Motor neuron (in vitro differentiated cells): Measurements from ENCODE around the gene NACA2. TPM values are rescaled to one million over a fixed set of nuclear protein-coding genes. Genes with fewer than 3 reads are reported as not detected.
A peak's percentile ranks its signal among the peaks of the same experiment; 100 is the strongest.
"Not testable (repeated sequence)": the region's sequence is repeated elsewhere in the genome, so short reads cannot be mapped to it uniquely, and the experiment has no call there.

ENCODE experiments used
- ATAC-seq, 8 experiments: fragments of 200-7000 bp; cut with Tn5 transposase; replicated peaks in 6 of 8; 2 replicates each; pipeline ENCODE4 v1.8.0; 2021; ENCODE audit warnings: mild to moderate bottlenecking in 8 of 8, moderate library complexity in 8 of 8
- H3K27ac ChIP-seq, 2 donors: fragments of 250-450 bp; sonication (Bioruptor Pico); 2 replicates each; pipeline ENCODE4 v1.9.0; 2021; ENCODE audit warnings: antibody characterized with exemption in 2 of 2, mild to moderate bottlenecking in 2 of 2, moderate library complexity in 1 of 2
- H3K4me1 ChIP-seq, 2 donors: fragments of 250-450 bp; sonication (Bioruptor Pico); replicated peaks in 1 of 2; 2 replicates each; pipeline ENCODE4 v1.6.1; 2021; ENCODE audit warnings: antibody characterized with exemption in 2 of 2, mild to moderate bottlenecking in 2 of 2, moderate library complexity in 1 of 2
- H3K4me3 ChIP-seq, 5 donors: fragments of 250-450 bp; sonication (Bioruptor Pico); 2 replicates each; pipeline ENCODE4 v1.9.0; 2021; ENCODE audit warnings: antibody characterized with exemption in 5 of 5, mild to moderate bottlenecking in 5 of 5, moderate library complexity in 4 of 5
- WGBS, 10 experiments: fragments of 450-650 bp; shearing (Covaris generic); methylation state at CpG; one replicate each; pipeline ENCODE4 v1.0.0; 2022; 5-methylcytosine and 5-hydroxymethylcytosine counted together
- in situ Hi-C, 9 experiments: fragments of 400-800 bp; cut with MboI; loops; one replicate each; pipeline ENCODE4 v1.15.0; 2021; ENCODE audit warnings: low sequenced_read_pairs in 9 of 9, low pct_unique_long_range_greater_than_20kb in 2 of 9; ENCODE audit not compliant: unreplicated experiment in 9 of 9
- total RNA-seq, 8 experiments: library from RNA; unstranded; fragments of 300-600 nt; gene quantifications; 2 replicates each; pipeline versions ENCODE4 v1.2.3 to v1.2.4, GENCODE V29; 2022

The NACA2 gene
- total RNA-seq, 8 experiments from 2014 or later = 0.25 to 0.41 TPM; not detected in 6

DNA sequence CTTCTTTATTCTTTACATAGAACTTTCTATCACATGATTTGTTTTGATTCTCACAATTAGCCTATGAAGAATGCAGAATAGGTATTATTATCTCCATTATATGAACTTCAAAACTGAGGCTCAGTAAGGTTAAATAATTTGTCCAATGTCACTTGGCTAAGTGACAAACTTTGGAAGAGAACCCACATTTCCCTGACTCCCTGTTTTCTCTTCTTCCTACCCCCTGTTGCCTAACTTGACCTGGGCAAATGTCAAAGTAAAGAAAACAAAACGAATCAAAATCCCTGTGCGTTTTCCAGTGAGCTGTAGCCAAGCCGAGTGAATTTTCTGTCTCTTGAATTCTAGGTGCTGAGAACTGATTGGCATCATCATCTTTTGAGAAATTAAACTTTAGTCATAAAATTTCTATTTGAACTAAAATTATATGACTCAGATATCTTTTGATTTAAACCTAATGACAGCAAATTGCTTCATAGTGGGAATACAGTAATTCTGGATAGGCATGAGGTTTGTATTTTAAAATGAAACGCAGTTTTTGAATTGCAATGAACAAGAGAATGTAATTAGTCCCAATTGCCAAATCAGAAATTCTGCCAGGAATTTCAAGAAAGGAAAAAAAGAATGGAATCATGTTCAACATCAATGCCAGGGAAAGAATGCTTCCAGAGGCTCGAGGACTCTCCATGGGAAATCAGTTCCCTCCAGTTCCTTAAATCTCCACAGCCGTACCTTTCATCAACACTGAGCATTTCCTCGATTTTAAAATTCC is 4.6 kb upstream of the NACA2 start:
- Histone ChIP-seq H3K4me3 (no peak overlapping the region), H3K27ac (no peak overlapping the region), H3K4me1 (no peaks in the 10 kb centered on the region)
- no peak for ATAC-seq
- 7 to 83% (median 53%) methylated on average over 3 to 7 of the region's 7 CpGs for WGBS, 10 experiments
- in situ Hi-C loops = no loop called here

DNA sequence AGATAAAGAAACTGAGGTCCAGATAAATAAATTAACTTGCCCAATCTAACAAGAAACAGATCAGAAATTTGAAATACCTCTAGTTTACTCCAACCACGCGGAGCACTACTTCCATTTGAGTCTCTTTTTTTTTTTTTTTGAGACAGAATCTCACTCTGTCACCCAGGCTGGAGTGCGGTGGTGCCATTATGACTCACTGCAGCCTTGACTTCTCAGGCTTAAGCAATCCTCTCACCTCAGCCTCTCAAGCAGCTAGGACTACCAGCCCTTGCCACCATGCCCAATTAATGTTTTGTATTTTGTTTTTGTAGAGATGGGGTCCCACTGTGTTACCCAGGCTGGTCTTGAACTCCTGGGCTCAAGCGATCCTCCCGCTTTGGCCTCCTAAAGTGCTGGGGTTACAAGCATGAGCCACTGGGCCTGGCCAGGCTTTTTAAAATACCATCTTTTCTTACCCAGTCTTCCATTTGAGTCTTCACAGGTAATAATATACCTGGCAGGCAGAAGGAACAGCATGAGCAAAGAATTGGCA is 3.3 kb upstream of the NACA2 start:
- WGBS, 10 experiments = 45 to 100% (median 88%) methylated on average over 1 to 5 of the region's 5 CpGs; no CpG with 5 or more reads in 1 of the 10 experiments
- no peak for ATAC-seq
- H3K4me1 ChIP-seq = no peaks in the 10 kb centered on the region
- no peak overlapping the region for H3K4me3 ChIP-seq
- H3K27ac ChIP-seq = no peak overlapping the region
- in situ Hi-C loops = no loop called here

DNA sequence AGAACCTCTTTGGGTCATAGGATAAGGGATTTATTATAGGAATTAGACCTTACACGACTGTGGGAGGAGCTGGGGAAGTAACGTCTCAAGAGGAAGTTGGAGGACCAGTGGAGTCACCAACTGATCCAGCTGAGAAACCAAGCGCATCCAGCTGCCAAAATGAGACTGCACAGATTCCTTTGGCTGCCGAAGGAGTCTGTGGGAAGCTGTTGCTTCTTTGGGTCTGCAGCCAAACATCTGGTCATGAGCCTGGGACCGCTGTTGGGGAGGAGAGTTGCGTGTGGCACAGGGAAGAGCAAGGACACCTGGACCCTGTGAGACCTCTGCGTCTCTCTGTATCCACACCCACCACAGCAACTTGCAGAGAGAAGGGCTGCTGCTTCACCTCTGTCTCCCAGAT is 2.4 kb upstream of the NACA2 start:
- Histone ChIP-seq H3K27ac (no peak overlapping the region), H3K4me1 (no peaks in the 10 kb centered on the region), H3K4me3 (no peak overlapping the region)
- 0 to 100% (median 60%) methylated on average over 1 to 3 of the region's 7 CpGs; no CpG with 5 or more reads in 1 of the 10 experiments for WGBS, 10 experiments
- in situ Hi-C loops = no loop called here
- no peak for ATAC-seq

DNA sequence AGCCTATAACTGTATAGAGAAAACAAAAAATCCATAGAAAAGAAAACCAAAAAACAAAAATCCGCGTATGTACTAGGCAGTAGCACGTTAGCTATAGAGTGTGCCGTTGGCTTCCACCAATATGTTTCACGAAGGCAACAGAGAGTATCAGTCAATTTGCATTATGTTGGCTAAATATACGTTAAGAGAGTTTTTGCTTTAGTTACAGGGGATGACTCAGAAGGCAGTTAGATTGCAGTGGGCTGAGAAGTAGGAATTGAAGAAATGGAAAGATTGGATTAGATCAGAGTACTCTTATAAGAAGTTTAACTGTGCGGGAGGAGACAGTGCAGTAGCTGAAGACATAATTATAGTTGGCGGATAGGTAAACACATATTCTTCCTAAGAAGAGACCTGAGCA is 911 bp upstream of the NACA2 start:
- in situ Hi-C loops = no loop called here
- ATAC-seq = no peak
- WGBS, 10 experiments = 49 to 96% (median 90%) methylated on average over 2 to 8 of the region's 8 CpGs
- Histone ChIP-seq H3K4me1 (no peaks in the 10 kb centered on the region), H3K4me3 (no peak overlapping the region), H3K27ac (no peak overlapping the region)

DNA sequence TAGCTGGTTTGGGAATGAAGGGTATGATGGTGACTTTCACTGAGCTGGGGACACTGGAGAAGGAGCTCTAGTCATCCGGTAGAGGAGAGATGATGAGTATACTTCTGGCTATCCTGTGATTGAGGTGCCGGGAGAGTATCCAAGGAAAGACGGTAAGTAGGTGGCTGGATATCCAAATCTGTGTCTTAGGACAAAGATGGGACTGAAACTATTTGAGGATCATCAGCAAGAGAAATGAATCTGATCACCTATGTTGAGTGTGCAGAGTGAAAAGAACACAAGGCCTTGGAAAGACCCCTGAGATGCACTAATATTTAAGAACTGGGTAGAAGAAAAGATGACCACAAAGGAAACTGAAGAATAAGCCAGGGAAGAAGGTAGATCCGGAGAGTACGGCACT is 1.0 kb downstream of the NACA2 start:
- in situ Hi-C loops = no loop called here
- no peak for ATAC-seq
- 29 to 100% (median 87%) methylated on average over 1 to 5 of the region's 5 CpGs for WGBS, 10 experiments
- H3K4me1 ChIP-seq = no peaks in the 10 kb centered on the region
- H3K27ac ChIP-seq = no peak overlapping the region
- no peak overlapping the region for H3K4me3 ChIP-seq

DNA sequence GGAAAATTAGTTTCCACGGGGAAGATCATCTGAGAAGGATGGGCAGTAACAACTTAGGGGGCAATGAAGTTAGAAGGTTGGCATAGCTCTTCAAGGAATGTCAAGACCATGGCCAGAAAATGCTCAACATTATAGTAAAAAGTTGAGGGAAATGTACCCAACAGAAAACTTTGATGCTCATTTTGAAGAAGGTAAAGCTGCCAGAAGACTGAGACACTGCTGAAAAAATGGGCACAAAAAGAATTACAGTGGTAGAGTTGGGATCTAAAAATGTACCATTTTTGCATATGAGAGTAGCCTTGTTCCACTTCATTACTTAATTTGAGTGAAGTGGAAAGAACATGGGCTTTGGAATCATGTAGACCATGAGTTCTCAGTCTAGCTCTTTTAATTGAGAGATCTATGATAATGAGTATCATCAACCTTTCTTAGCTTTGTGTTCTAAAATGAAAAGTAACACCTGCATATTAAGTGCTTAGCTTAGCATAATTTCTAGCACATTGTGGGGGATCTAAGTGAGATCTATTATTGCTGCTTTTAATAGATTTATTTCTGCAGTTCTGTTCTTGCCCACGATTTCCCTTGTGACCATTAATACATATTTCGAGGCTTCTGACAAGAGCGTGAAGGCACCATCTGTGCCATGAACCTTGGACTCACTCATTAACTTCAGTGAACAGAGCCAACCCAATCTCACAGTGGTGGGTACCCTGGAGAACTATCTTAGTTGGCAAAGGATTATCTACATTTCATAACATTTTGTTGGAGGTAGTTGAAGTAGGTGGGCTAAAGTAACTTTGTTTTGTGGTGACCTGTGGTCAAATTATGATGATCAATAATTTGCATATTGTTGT is 3.0 kb downstream of the NACA2 start:
- H3K27ac ChIP-seq = no peak overlapping the region
- 0 to 100% (median 78%) methylated on average over 1 to 4 of the region's 4 CpGs for WGBS, 10 experiments
- H3K4me3 ChIP-seq = no peak overlapping the region
- no peaks in the 10 kb centered on the region for H3K4me1 ChIP-seq
- in situ Hi-C loops = no loop called here
- ATAC-seq = no peak

DNA sequence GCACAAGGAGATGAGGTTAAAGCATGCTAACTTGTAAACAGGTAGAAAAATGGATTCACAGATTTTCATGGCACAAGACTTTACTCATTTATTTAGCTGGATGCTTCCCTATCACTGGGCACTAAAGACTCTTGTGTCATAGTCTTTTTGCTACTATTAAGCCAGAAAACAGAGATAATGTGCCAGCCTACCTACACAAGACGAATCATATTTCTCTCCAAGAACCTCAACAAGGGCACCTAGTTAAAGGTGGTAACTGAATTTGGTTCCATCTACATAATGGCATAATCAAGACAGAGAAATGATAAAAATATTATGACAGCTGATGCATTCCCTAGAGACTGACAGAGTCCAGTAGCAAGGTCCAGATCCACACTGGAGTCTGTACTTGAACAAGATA is 3.8 kb downstream of the NACA2 start:
- WGBS, 10 experiments = 14 to 88% (median 71%) methylated on average over 1 of the region's 1 CpG; no CpG with 5 or more reads in 5 of the 10 experiments
- no peak overlapping the region for H3K27ac ChIP-seq
- no peak for ATAC-seq
- H3K4me1 ChIP-seq = no peaks in the 10 kb centered on the region
- H3K4me3 ChIP-seq = no peak overlapping the region
- in situ Hi-C loops = no loop called here

DNA sequence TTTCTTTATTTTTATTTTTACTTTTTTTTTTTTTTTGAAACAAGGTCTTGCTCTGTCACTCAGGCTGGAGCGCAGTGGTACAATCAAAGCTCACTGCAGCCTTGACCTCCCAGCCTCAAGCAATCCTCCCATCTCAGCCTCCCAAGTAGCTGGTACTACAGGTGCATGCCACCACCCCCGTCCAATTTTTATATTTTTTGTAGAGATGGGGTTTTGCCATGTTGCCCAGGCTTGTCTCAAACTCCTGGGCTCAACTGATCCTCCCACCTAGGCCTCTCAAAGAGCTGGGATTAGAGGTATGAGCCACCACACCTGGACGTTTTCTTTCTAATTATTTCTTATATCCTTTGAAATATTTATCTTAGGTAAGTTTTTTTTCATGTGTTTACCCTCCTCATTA is 4.4 kb downstream of the NACA2 start:
- in situ Hi-C loops, H3K4me1 ChIP-seq, H3K4me3 ChIP-seq, ATAC-seq, H3K27ac ChIP-seq: not testable (repeated sequence)
- 0 to 83% (median 45%) methylated on average over 1 to 3 of the region's 3 CpGs for WGBS, 10 experiments

DNA sequence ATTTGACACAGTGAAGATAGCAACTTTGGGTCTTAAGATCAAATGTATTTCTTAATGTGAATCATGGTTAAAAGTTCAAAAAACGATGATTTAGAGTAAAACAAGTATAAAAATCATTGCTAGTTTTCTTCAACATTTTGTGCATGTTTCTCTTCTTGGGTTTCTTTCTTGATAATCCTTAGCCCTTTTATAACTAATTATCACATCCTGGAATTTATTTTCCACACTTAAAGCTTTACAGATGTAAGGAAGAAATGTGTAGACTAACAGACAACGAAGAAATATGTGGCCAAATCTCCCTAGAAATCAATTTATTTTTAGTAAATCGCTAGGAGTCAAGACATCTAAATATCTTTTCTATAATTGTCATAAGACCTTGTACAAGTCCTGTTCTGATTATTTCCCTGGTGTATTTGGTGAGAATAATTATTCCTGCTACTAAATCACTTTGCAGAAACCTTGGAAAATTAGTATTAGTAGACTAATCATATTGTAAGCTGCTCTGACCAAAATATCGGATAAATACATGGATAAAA is 4.9 kb downstream of the NACA2 start:
- no peak for ATAC-seq
- WGBS, 10 experiments = 11 to 88% (median 73%) methylated on average over 1 to 4 of the region's 4 CpGs

DNA sequence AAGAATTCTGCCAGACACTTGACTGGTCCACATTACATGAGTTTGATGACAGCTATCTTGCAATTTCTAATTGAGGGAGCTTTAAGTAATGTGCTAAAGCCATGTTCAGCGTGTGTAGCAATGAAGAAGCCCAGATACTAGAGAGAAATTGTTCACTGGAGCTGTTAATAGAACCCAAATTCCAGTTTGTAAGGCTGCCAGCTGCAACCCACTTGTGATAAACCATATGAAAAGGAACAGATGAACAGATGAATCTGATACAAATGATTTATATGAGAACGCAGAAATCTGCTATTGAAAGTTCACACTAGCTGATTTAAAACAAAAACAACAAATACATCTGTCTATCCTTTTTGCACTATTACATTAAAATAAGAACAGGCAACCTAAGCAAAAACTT is 6.2 kb downstream of the NACA2 start:
- no peak overlapping the region for H3K4me3 ChIP-seq
- H3K27ac ChIP-seq = no peak overlapping the region
- in situ Hi-C loops = no loop called here
- no peaks in the 10 kb centered on the region for H3K4me1 ChIP-seq
- WGBS, 10 experiments = 5 to 100% (median 83%) methylated on average over 1 to 2 of the region's 2 CpGs
- ATAC-seq = no peak

More for the DNA sequence above, 4.9 kb downstream of the NACA2 start:
- H3K4me3 ChIP-seq = no peak overlapping the region
- in situ Hi-C loops = no loop called here
- no peaks in the 10 kb centered on the region for H3K4me1 ChIP-seq
- H3K27ac ChIP-seq = no peak overlapping the region

DNA sequence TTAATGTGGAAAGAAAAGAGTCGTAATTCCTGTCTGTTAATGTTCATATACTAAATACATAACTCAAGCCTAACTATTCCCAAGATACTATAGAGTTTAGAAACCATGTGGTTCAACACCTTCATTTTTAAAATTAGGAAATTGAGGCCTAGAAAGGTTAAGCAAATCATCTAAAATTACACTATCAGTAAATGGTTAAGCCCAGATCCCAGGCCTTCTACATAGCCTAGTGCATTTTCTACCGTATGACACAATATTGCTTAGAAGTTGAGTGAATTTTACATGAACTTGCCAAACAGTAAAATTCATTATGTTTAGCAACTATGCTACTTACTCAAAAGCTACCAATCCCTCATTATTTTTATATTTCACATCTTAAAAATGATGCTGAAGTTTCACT is 6.8 kb downstream of the NACA2 start:
- WGBS, 10 experiments = 14 to 100% (median 92%) methylated on average over 1 to 2 of the region's 2 CpGs; no CpG with 5 or more reads in 1 of the 10 experiments
- in situ Hi-C loops = no loop called here
- no peak overlapping the region for H3K27ac ChIP-seq
- H3K4me3 ChIP-seq = no peak overlapping the region
- no peak for ATAC-seq
- no peaks in the 10 kb centered on the region for H3K4me1 ChIP-seq

DNA sequence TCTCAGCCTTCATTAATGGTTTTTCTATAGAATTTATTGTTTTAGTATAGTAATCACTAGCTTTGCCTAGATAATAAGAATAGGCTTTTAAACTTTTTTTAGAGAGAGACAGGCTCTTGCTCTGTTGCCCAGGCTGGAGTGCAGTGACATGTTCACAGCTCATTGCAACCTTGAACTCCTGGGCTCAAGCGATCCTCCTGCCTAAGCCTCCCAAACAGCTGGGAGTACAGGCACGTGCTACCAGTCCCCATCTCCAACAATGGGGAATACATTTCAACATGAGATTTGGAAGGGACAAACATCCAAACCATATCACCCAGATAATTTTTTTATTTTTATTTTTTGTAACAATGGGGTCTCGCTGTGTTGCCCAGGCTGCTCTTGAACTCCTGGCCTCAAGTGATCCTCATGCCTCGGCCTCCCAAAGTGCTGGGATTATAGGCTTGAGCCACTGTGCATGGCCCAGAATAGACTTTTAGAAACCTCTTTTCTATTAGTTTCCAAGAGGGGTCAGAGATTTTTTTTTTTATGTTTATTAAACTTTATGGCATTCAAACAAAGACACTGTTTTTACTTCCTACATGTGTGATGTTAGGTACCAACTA is 7.3 kb downstream of the NACA2 start:
- no peak for ATAC-seq
- Histone ChIP-seq H3K4me3 (no peak overlapping the region), H3K27ac (no peak overlapping the region), H3K4me1 (no peaks in the 10 kb centered on the region)
- 43 to 100% (median 84%) methylated on average over 1 to 4 of the region's 4 CpGs; no CpG with 5 or more reads in 1 of the 10 experiments for WGBS, 10 experiments
- in situ Hi-C loops = no loop called here

DNA sequence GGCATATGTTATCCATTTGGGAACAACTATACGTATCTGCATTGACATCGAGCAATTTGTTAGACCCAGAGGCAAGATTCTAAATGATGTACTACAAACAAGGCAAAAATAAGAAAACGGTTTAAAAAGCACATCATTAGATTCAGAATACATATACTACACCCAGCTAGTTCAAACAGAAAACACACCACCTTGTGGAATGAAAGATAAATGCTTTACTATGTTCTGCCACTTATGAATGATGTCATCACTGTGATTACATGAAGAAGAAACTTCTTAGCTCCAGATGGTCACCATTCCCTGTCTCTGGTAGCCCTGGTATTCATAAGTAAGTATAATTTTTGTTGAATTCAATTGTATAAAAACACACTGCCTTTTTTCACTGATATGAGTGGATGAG is 7.8 kb downstream of the NACA2 start:
- 0 to 100% (median 67%) methylated on average over 1 to 3 of the region's 3 CpGs; no CpG with 5 or more reads in 3 of the 10 experiments for WGBS, 10 experiments
- Histone ChIP-seq H3K4me3 (no peak overlapping the region), H3K27ac (no peak overlapping the region), H3K4me1 (no peaks in the 10 kb centered on the region)
- peak in 5 of 8 experiments; percentile 28 to 97 (median 90) for ATAC-seq
- in situ Hi-C loops = no loop called here
